Stimulated activated naive CD4-positive, alpha-beta T cell treated with Interleukin-2 at 50 U/mL for 16 hours (primary cell): ENCODE measurements around the gene POFUT2.
"Not testable (repeated sequence)": the region's sequence is repeated elsewhere in the genome, so short reads cannot be mapped to it uniquely, and the experiment has no call there.

Experiments used
- DNase-seq: peaks from one replicate; lab custom pipeline; 2025; lab: John Stamatoyannopoulos, UW

The POFUT2 gene

GRCh38 chr21:45326169-45326851, 38.6 kb upstream of the POFUT2 start:
- DNase-seq, result no peak

- DNase-seq, result no peak
These were observed 37.8 kb upstream of the POFUT2 start for GRCh38 chr21:45325206-45326168.

- DNase-seq, result no peak
These were observed 37.0 kb upstream of the POFUT2 start for GRCh38 chr21:45324489-45325205.

GRCh38 chr21:45323487-45324311, 36.0 kb upstream of the POFUT2 start:
- DNase-seq, result no peak

- DNase-seq, result no peak
These were observed 35.3 kb upstream of the POFUT2 start for GRCh38 chr21:45322960-45323461.

GRCh38 chr21:45322231-45322959, 34.7 kb upstream of the POFUT2 start:
- no peak for DNase-seq

- no peak for DNase-seq
These were observed 32.7 kb upstream of the POFUT2 start for GRCh38 chr21:45320261-45321025.

GRCh38 chr21:45319461-45320211, 31.9 kb upstream of the POFUT2 start:
- no peak for DNase-seq

GRCh38 chr21:45318556-45319404, 31.1 kb upstream of the POFUT2 start:
- DNase-seq, result no peak

- DNase-seq, result no peak
These were observed 30.5 kb upstream of the POFUT2 start for GRCh38 chr21:45318146-45318555.

- DNase-seq, result no peak
These were observed 29.9 kb upstream of the POFUT2 start for GRCh38 chr21:45317398-45318145.

- no peak for DNase-seq
These were observed 29.2 kb upstream of the POFUT2 start for GRCh38 chr21:45316871-45317397.

GRCh38 chr21:45315676-45316470, 28.2 kb upstream of the POFUT2 start:
- not testable (repeated sequence) for DNase-seq

GRCh38 chr21:45313682-45314081, 26.0 kb upstream of the POFUT2 start:
- no peak for DNase-seq

- DNase-seq, result no peak
These were observed 25.3 kb upstream of the POFUT2 start for GRCh38 chr21:45313015-45313414.

GRCh38 chr21:45312296-45312695, 24.6 kb upstream of the POFUT2 start:
- DNase-seq, result no peak
